LoVo (cell line): ENCODE data around the gene MRPS34.

Source experiments
- DNase-seq: peaks from one replicate; pipeline ENCODE4 v3.0.0-alpha.2; 2016; ENCODE audit warnings: low spot score

MRPS34 gene

GRCh38 chr16:1769402-1770300 lies 3.3 kb downstream of the MRPS34 start:
- DNase-seq: no peak

GRCh38 chr16:1768767-1769401 lies 4.0 kb downstream of the MRPS34 start:
- no peak for DNase-seq

GRCh38 chr16:1768061-1768766 lies 4.7 kb downstream of the MRPS34 start:
- DNase-seq: no peak

GRCh38 chr16:1767116-1767994 lies 5.6 kb downstream of the MRPS34 start:
- no peak for DNase-seq

GRCh38 chr16:1766701-1767100 lies 6.2 kb downstream of the MRPS34 start:
- no peak for DNase-seq

- no peak for DNase-seq
Measured at GRCh38 chr16:1766231-1766630, 6.7 kb downstream of the MRPS34 start.

- no peak for DNase-seq
Measured at GRCh38 chr16:1765826-1766225, 7.1 kb downstream of the MRPS34 start.

GRCh38 chr16:1764971-1765370 lies 8.0 kb downstream of the MRPS34 start:
- no peak for DNase-seq

GRCh38 chr16:1763521-1764511 lies 9.1 kb downstream of the MRPS34 start:
- no peak for DNase-seq

- no peak for DNase-seq
Measured at GRCh38 chr16:1762879-1763520, 9.9 kb downstream of the MRPS34 start.

GRCh38 chr16:1762196-1762878 lies 10.6 kb downstream of the MRPS34 start:
- no peak for DNase-seq

GRCh38 chr16:1761751-1762150 lies 11.2 kb downstream of the MRPS34 start:
- DNase-seq: no peak

GRCh38 chr16:1760911-1761310 lies 12.0 kb downstream of the MRPS34 start:
- no peak for DNase-seq

GRCh38 chr16:1759511-1759910 lies 13.4 kb downstream of the MRPS34 start:
- no peak for DNase-seq

- no peak for DNase-seq
Measured at GRCh38 chr16:1758923-1759322, 14.0 kb downstream of the MRPS34 start.

GRCh38 chr16:1757714-1758461 lies 15.0 kb downstream of the MRPS34 start:
- DNase-seq: no peak

- no peak for DNase-seq
Measured at GRCh38 chr16:1754204-1754603, 18.7 kb downstream of the MRPS34 start.

- no peak for DNase-seq
Measured at GRCh38 chr16:1752853-1753252, 20.1 kb downstream of the MRPS34 start.

GRCh38 chr16:1751946-1752345 lies 21.0 kb downstream of the MRPS34 start:
- DNase-seq: no peak
